Sigmoid colon (tissue), 7 donors: ENCODE data around the gene BCAS1. TPM values are rescaled to one million over a fixed set of nuclear protein-coding genes. Genes with fewer than 3 reads are reported as not detected.

Experiments used
- DNase-seq: peaks from one replicate; pipeline ENCODE4 v3.0.0-alpha.2; 2019
- H3K27ac ChIP-seq, 4 donors: fragments of 200-600 bp; sonication (generic); one replicate each; pipeline ENCODE4 v1.5.1; 2016 to 2019; ENCODE audit warnings: mild to moderate bottlenecking in 1 of 4
- H3K27me3 ChIP-seq, 3 donors: fragments of 200-600 bp; sonication (generic); one replicate each; pipeline ENCODE4 v1.5.1; 2019; ENCODE audit warnings: mild to moderate bottlenecking in 1 of 3
- H3K36me3 ChIP-seq, 4 donors: fragments of 200-600 bp; sonication (generic); one replicate each; pipeline ENCODE4 v1.5.1; 2016 to 2019
- H3K4me1 ChIP-seq, 4 donors: fragments of 200-600 bp; sonication (generic); one replicate each; pipeline ENCODE4 v1.5.1; 2017 to 2019
- H3K4me3 ChIP-seq, 4 donors: fragments of 200-600 bp; sonication (generic); one replicate each; pipeline ENCODE4 v1.5.1; 2017 to 2019; ENCODE audit warnings: mild to moderate bottlenecking in 2 of 4, moderate library complexity in 1 of 4
- H3K9me3 ChIP-seq, 4 donors: fragments of 200-600 bp in 3 of 4; sonication (generic) in 3 of 4; one replicate each; pipeline versions ENCODE4 v1.5.1 to v1.6.1; 2013 to 2019
- EP300 ChIP-seq, 4 donors: sonication (generic); formaldehyde crosslinking; IDR thresholded peaks; one replicate each; pipeline ENCODE4 v1.6.1; 2017; ENCODE audit warnings: antibody characterized with exemption in 4 of 4
- POLR2A ChIP-seq, 2 donors: fragments of 450-650 bp; IDR thresholded peaks; one replicate each; pipeline ENCODE4 v1.6.1; 2016; ENCODE audit warnings: antibody characterized with exemption in 2 of 2, mild to moderate bottlenecking in 2 of 2, moderate library complexity in 2 of 2
- POLR2AphosphoS5 ChIP-seq, 4 donors: sonication (generic); formaldehyde crosslinking; IDR thresholded peaks; one replicate each; pipeline ENCODE4 v1.6.1; 2017; ENCODE audit warnings: antibody characterized with exemption in 4 of 4
- WGBS, 2 donors: extraction: QIAGEN DNeasy Blood & Tissue Kit; methylation state at CpG; one replicate each; pipeline ENCODE4 v1.1.7; 2013; 5-methylcytosine and 5-hydroxymethylcytosine counted together
- intact Hi-C: fragments of 100-400 bp; cut with DNase I; formaldehyde crosslinking; loops from one replicate; pipeline ENCODE4 v1.15.1; 2023
- polyA plus RNA-seq, 3 donors: library from polyadenylated mRNA; stranded (reverse); fragments of 200-250 nt; gene quantifications; one replicate each; pipeline ENCODE4 v1.2.3, GENCODE V29; 2013
- total RNA-seq, 4 donors: library from RNA; depleted of rRNA; stranded (reverse); fragments of >200 nt; gene quantifications; one replicate each; pipeline ENCODE4 v1.1.0, GENCODE V29; 2016
- TF ChIP-seq, protein P1 (sequence below), 4 experiments: fragments of 450-650 bp in 3 of 4; fragments of 200-600 bp in 1 of 4; IDR thresholded peaks; one replicate each; pipeline ENCODE4 v1.5.1; 2016 to 2019; ENCODE audit warnings: antibody characterized with exemption in 4 of 4, mild to moderate bottlenecking in 3 of 4, moderate library complexity in 2 of 4
- donor health status: healthy with polysubstance abuse.
- donor health status: Bipolar disorder and iron deficiency.
- donor health status: healthy.

BCAS1 gene
- total and polyA plus RNA-seq, 7 donors: 0.71 to 198 (median 35.4) TPM; not detected in 2

GRCh38 chr20:54062812-54063280, 7.5 kb downstream of the BCAS1 start:
- intact Hi-C loops: loop anchor here (10.0 kb wide), 1 partner anchor 118 kb away; no protein-coding TSS in a partner anchor
- 36 to 55% methylated on average over 4 of the region's 4 CpGs for WGBS, 2 donors
- Histone ChIP-seq H3K27ac (no peak overlapping the region), H3K9me3 (no peaks in the 10 kb centered on the region), H3K36me3 (no peaks in the 10 kb centered on the region), H3K4me1 (peaks cover 0 to 4% (median 0%) of the 10 kb centered on the region in 4 donors), H3K27me3 (no peaks in the 10 kb centered on the region), H3K4me3 (no peak overlapping the region)
- no peak for DNase-seq
- TF ChIP-seq EP300 (IDR thresholded peaks at IDR 0.05) (no peak), POLR2AphosphoS5 (IDR thresholded peaks at IDR 0.05) (no peak), POLR2A (IDR thresholded peaks at IDR 0.05) (no peak)
- TF ChIP-seq, protein P1, sequence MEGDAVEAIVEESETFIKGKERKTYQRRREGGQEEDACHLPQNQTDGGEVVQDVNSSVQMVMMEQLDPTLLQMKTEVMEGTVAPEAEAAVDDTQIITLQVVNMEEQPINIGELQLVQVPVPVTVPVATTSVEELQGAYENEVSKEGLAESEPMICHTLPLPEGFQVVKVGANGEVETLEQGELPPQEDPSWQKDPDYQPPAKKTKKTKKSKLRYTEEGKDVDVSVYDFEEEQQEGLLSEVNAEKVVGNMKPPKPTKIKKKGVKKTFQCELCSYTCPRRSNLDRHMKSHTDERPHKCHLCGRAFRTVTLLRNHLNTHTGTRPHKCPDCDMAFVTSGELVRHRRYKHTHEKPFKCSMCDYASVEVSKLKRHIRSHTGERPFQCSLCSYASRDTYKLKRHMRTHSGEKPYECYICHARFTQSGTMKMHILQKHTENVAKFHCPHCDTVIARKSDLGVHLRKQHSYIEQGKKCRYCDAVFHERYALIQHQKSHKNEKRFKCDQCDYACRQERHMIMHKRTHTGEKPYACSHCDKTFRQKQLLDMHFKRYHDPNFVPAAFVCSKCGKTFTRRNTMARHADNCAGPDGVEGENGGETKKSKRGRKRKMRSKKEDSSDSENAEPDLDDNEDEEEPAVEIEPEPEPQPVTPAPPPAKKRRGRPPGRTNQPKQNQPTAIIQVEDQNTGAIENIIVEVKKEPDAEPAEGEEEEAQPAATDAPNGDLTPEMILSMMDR (IDR thresholded peaks at IDR 0.05): peak in 3 of 4 experiments; percentile 33 to 44 (median 41)

DNA sequence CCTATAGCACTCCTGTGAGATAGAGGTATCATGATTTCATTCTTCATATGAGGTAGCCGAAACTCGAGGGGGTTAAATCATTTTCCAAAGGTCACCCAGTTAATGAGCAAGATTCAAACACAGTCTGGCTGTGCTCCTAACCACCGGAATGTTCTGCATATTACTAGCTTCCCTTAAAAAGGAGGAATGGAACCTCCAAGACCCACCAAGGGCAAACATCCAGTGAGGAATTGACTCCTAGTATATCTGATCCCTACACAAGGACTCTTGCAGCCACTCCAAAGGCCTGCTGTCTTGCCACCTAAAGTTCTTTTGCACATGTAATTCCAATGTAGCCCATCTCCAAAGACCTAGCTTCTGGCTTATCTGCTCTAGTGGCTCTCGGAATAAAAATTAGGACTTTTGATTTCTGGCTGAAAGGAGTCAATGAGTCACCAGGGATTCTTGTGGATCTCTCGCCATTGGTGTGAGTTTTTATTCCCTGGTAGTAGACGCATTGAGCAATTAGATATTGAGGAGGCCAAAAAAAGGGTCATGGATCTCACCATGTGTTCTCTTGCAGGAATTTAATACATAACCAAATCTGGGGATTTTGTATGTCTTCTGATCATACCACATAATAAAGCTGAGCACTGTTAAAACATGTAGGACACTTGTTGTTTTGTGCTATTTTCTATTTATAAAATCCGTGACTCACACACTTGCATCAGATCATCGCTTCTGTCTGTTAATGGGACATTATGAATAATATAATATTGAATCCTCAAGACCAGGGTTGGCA, 9.1 kb downstream of the BCAS1 start:
- Histone ChIP-seq H3K27me3 (no peaks in the 10 kb centered on the region), H3K9me3 (no peaks in the 10 kb centered on the region), H3K4me3 (no peak overlapping the region), H3K36me3 (no peaks in the 10 kb centered on the region), H3K4me1 (peaks cover 0 to 4% (median 0%) of the 10 kb centered on the region in 4 donors), H3K27ac (peak overlapping the region in 1 of 4 donors; percentile 35)
- DNase-seq: no peak
- WGBS, 2 donors: 63 to 69% methylated on average over 8 of the region's 8 CpGs
- intact Hi-C loops: loop anchor here (10.0 kb wide), 1 partner anchor 116 kb away; no protein-coding TSS in a partner anchor
- TF ChIP-seq POLR2AphosphoS5 (IDR thresholded peaks at IDR 0.05): no peak

DNA sequence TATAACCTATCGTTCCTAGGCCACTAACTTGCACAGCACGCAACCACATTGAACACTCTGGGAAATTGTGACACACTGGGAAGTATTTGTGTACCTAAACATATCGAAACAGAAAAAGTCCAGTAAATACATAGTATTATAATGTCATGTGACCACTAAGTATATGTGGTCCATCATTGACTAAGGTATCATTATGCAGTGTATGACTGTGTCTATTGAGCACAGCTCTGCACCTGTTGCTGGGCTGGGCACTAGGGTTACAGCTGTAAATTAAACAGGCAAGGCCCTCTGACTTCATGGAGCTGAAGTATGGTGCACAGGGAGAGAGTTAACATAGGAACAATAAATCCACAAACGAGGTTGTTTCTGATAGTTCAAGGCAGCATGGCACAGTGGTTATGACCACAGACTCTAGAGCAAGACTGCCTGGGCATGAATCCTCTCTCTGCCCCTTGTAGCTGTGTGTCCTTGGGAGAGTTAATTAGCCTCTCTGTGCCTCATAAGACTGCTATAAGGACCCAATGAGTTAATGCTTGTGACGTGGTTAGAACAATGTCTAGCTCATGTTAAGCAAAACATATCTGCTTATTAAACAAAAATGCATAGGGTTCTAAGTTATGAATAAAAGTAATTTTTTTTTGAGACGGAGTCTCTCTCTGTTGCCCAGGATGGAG, 10.6 kb downstream of the BCAS1 start:
- Histone ChIP-seq H3K4me3 (no peak overlapping the region), H3K9me3 (no peaks in the 10 kb centered on the region), H3K36me3 (no peaks in the 10 kb centered on the region), H3K27ac (no peak overlapping the region), H3K27me3 (no peaks in the 10 kb centered on the region), H3K4me1 (peaks cover 0 to 4% (median 0%) of the 10 kb centered on the region in 4 donors)
- DNase-seq: no peak
- TF ChIP-seq POLR2AphosphoS5 (IDR thresholded peaks at IDR 0.05) (no peak), EP300 (IDR thresholded peaks at IDR 0.05) (no peak), POLR2A (IDR thresholded peaks at IDR 0.05) (no peak)
- TF ChIP-seq, protein P1 (IDR thresholded peaks at IDR 0.05): no peak
- intact Hi-C loops: loop anchor here (10.0 kb wide), 1 partner anchor 115 kb away; no protein-coding TSS in a partner anchor
- WGBS, 2 donors: 58 to 80% methylated on average over 6 of the region's 6 CpGs

- Histone ChIP-seq H3K27me3 (no peaks in the 10 kb centered on the region), H3K36me3 (no peaks in the 10 kb centered on the region), H3K9me3 (no peaks in the 10 kb centered on the region), H3K4me1 (peaks cover 0 to 4% (median 0%) of the 10 kb centered on the region in 4 donors), H3K27ac (no peak overlapping the region), H3K4me3 (no peak overlapping the region)
- TF ChIP-seq POLR2A (IDR thresholded peaks at IDR 0.05): no peak
- no peak for TF ChIP-seq EP300 (IDR thresholded peaks at IDR 0.05)
- TF ChIP-seq, protein P1 (IDR thresholded peaks at IDR 0.05): no peak
- TF ChIP-seq POLR2AphosphoS5 (IDR thresholded peaks at IDR 0.05): no peak
- intact Hi-C loops: no loop called here
- no peak for DNase-seq
- WGBS, 2 donors: 83 to 89% methylated on average over 16 of the region's 16 CpGs
Observed at GRCh38 chr20:54058420-54059139, 11.8 kb downstream of the BCAS1 start.
